GM10266 (cell line): ENCODE data around the gene MUC12.

Experiments
- DNase-seq: peaks from one replicate; pipeline ENCODE4 v3.0.0; 2012; ENCODE audit errors: extremely low spot score
- TF ChIP-seq, protein P1 (sequence below): IDR thresholded peaks from 2 replicates; pipeline ENCODE4 v1.5.1; 2012; ENCODE audit warnings: mild to moderate bottlenecking, low read depth; ENCODE audit not compliant: control insufficient read depth, insufficient read depth; ENCODE audit errors: missing control alignments

The MUC12 gene

GRCh38 chr7:100968031-100968430 is 1.3 kb upstream of the MUC12 start:
- TF ChIP-seq, protein P1, sequence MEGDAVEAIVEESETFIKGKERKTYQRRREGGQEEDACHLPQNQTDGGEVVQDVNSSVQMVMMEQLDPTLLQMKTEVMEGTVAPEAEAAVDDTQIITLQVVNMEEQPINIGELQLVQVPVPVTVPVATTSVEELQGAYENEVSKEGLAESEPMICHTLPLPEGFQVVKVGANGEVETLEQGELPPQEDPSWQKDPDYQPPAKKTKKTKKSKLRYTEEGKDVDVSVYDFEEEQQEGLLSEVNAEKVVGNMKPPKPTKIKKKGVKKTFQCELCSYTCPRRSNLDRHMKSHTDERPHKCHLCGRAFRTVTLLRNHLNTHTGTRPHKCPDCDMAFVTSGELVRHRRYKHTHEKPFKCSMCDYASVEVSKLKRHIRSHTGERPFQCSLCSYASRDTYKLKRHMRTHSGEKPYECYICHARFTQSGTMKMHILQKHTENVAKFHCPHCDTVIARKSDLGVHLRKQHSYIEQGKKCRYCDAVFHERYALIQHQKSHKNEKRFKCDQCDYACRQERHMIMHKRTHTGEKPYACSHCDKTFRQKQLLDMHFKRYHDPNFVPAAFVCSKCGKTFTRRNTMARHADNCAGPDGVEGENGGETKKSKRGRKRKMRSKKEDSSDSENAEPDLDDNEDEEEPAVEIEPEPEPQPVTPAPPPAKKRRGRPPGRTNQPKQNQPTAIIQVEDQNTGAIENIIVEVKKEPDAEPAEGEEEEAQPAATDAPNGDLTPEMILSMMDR = no peak

DNA sequence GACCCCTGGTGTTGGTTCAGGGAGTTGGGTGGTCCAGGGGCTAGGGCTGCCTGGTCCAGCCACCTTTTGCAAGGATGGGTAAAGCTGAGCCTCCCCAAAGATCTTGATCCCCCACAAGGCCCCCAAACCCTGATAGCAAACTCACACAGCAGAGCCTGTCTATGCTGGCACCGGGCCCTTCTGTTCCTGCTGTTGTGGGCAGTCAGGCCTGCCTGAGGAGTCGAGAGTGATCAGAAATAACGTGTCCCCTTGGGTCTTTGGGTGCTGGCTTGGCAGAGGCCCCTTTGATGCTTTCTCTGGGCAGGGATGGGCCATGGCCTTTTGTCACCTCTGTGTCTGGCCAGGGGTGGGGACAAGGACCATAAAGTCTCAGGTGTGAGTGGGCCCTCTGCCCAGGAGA is 715 bp upstream of the MUC12 start:
- TF ChIP-seq, protein P1 = no peak
- DNase-seq = no peak

More at GRCh38 chr7:100968031-100968430, 1.3 kb upstream of the MUC12 start:
- DNase-seq = no peak

DNA sequence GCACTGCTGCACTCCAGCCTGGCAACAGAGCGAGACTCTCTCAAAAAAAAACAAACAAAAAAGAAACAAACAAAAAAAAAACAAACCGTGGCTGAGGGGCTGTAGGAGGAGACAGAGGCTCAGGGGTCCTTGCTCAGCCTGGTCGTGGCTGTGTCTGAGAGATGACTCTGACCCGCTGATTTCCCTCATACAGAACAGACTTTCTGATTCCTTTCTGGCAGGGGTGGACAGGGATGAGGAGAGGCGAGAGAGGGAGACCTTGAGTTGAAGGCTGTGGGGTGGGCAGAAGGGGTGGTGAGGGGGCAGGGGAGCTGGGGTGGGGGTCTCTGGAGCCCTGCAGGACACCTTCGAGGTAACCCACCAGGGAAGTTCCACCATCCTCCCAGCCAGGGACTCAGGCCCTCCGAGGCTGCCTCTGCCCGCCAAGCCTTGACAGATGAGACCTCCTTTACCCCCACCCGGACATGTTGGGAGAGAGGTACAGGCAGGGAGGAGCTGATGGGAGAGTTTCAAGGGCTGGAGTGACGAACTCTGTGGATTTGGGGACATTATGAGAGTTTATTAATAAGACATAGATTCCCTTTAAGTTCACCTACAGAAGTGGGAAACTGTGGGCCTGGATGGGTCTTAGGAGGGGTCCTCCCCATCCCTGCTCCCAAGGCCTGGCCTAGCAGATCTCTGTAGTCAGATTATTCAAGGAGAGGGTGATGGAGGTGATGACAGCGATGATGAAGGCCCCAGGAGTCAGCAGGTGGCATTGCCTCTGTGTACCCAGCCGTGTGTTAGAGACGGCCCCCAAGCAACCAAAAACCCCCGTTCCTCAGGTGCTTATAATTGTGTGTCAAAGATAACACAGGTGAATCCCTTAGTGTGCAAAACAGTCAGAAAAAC is 2.0 kb downstream of the MUC12 start:
- TF ChIP-seq, protein P1 = no peak
- no peak for DNase-seq

DNA sequence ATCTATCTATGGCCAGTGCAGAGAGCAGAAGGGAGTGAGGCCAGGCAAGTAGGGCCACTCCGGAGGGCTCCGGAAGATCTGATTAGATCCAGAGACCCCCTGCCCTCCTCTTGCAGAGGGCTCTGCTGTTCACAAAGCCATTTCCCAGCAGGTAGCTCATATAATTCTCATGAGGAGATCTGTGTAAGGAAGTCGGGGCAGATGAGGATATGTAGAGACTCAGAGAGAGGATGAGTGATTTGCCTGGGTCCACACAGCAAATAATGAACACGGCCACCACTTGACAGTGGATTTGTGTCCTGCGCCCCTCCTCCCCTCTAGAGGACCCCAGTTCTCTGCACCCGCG is 2.6 kb downstream of the MUC12 start:
- TF ChIP-seq, protein P1 = no peak
- no peak for DNase-seq

- no peak for DNase-seq
- TF ChIP-seq, protein P1 = no peak
Measured at GRCh38 chr7:100974021-100974420, 4.7 kb downstream of the MUC12 start.

DNA sequence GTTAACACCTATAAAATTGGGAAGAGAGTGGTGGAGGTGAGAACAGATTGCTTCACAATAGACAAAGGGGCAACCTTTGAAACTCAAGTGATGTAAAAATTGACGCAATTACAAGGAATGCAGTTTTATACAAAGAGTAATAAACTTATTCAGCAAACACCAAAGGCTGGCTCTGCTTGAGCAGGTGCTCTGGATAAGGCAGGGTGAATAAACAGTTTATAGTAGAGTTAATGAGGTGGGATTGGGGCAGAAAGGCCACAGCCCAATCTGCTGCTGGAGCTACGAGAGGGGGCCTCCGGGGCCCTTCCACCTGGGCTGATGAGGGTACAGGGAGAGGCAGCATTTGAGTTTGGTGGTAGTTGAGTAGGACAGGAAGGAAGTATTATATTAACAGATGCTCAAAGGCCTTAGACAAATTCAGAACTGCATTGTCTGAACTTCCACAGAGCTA is 6.0 kb downstream of the MUC12 start:
- TF ChIP-seq, protein P1 = no peak
- no peak for DNase-seq

- TF ChIP-seq, protein P1 = no peak
- no peak for DNase-seq
Measured at GRCh38 chr7:100978300-100978699, 8.9 kb downstream of the MUC12 start.
